Adrenal gland (tissue), 5 donors: Measurements from ENCODE around the gene CCDC74A.
A peak's percentile ranks its signal among the peaks of the same experiment; 100 is the strongest.
"Not testable (repeated sequence)": the region's sequence is repeated elsewhere in the genome, so short reads cannot be mapped to it uniquely, and the experiment has no call there.

ENCODE experiments used
- POLR2A ChIP-seq, 2 donors: fragments of 450-650 bp; IDR thresholded peaks; one replicate each; pipeline ENCODE4 v1.6.1; 2017; ENCODE audit warnings: antibody characterized with exemption in 2 of 2, mild to moderate bottlenecking in 2 of 2, moderate library complexity in 1 of 2
- TF ChIP-seq, protein P1 (sequence below), 6 experiments: fragments of 450-650 bp in 4 of 6; fragments of 200-600 bp in 2 of 6; sonication (generic) in 1 of 6; IDR thresholded peaks; 1 replicate in 5 of 6; 2 replicates in 1 of 6; pipeline versions ENCODE4 v1.5.1 to v1.8.0; 2016 to 2021; ENCODE audit warnings: antibody characterized with exemption in 6 of 6, mild to moderate bottlenecking in 2 of 6, moderate library complexity in 1 of 6
- donor health status: DM: no; HTN: no; CAD: no.

DNA sequence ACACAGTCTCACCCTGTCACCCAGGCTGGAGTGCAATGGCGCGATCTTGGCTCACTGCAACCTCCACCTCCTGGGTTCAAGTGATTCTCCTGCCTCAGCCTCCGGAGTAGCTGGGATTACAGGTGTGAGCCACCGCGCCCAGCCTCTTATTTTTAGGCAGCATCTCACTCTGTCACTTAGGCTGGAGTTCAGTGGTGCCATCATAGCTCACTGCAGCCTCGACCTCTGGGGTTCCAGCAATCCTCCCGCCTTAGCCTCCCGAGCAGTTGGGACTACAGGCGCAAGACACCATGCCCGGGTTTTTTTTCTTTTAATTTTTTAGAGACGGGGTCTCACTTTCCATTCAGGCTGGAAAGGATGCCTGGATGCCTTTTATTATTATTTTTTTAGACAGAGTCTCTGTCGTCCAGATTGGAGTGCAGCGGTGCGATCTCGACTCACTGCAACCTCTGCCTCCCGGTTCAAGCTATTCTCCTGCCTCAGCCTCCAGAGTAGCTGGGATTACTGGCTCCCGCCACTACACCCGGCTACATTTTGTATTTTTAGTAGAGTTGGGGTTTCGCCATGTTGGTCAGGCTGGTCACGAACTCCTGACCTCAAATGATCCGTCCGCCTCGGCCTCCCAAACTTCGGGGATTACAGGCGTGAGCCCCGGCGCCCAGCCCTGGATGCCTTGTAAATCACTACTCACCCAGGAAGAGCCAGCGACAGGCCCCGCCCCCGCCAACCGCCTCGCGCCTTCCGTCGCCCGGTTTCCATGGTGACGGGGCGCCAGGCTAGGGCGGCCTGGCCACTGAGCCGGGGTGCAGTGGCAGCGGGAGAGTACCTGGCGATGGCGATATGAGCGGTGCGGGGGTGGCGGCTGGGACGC lies at the start of gene CCDC74A:
- TF ChIP-seq, protein P1, sequence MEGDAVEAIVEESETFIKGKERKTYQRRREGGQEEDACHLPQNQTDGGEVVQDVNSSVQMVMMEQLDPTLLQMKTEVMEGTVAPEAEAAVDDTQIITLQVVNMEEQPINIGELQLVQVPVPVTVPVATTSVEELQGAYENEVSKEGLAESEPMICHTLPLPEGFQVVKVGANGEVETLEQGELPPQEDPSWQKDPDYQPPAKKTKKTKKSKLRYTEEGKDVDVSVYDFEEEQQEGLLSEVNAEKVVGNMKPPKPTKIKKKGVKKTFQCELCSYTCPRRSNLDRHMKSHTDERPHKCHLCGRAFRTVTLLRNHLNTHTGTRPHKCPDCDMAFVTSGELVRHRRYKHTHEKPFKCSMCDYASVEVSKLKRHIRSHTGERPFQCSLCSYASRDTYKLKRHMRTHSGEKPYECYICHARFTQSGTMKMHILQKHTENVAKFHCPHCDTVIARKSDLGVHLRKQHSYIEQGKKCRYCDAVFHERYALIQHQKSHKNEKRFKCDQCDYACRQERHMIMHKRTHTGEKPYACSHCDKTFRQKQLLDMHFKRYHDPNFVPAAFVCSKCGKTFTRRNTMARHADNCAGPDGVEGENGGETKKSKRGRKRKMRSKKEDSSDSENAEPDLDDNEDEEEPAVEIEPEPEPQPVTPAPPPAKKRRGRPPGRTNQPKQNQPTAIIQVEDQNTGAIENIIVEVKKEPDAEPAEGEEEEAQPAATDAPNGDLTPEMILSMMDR (IDR thresholded peaks at IDR 0.05) = not testable (repeated sequence)
- peak in 1 of 2 donors; percentile 23 for TF ChIP-seq POLR2A (IDR thresholded peaks at IDR 0.05)
